Stimulated activated CD4-positive, alpha-beta T cell treated with anti-CD3 and anti-CD28 coated beads, Interleukin-1b, Interleukin-23, amount 100 ng/mL, for 24 hours (primary cell): ENCODE measurements around the gene GRIK4.
"Not testable (repeated sequence)": the region's sequence is repeated elsewhere in the genome, so short reads cannot be mapped to it uniquely, and the experiment has no call there.

Source experiments
- DNase-seq, 4 experiments: peaks; one replicate each; pipeline ENCODE4 v3.0.0-alpha.2; 2020; ENCODE audit warnings: low read depth in 4 of 4, low spot score in 1 of 4

Gene GRIK4

GRCh38 chr11:120599816-120600420, 88.4 kb downstream of the GRIK4 start:
- no peak for DNase-seq

DNA sequence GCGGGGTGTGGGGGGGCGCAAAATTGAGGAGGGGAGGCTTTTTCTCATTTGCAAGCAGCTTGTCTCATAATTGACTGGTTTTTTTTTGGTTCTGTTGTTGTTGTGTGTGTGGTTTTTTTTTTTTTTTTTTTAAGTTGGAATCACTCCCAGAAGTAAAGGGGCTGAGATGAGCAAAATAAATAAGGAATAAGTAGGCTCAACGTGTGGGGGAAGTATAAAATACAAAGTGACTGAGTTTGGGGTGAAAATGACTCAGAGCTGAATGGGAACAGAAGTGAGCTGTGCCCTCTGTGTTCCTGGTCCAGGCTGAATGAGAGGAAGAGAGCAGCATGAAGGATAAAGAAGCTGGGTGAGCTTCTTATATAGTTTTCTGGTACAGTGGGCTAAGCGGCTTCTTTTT, 90.0 kb downstream of the GRIK4 start:
- no peak for DNase-seq

DNA sequence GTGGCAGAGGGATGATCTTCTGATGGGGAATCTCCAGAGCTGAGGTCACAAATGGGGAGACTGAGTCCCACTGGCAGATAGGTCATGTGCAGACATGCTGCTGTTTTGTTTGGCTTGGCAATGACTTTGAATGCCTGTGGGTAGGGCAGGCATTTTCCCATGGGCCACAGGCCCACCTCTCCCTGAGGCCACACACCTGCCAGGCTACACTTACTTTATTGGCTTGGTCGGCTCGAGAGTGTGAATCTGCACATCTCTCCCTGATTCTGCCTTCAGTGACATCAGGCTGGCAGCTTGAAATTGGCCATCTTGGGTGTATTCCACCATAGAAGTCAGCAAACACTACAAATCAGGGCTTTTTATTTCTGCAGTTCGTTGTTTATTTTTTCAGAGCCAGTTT, 91.5 kb downstream of the GRIK4 start:
- DNase-seq: no peak

GRCh38 chr11:120605469-120605868, 93.9 kb downstream of the GRIK4 start:
- no peak for DNase-seq

- DNase-seq: no peak
These were observed 94.9 kb downstream of the GRIK4 start for GRCh38 chr11:120606211-120607010.

GRCh38 chr11:120608061-120608460, 96.5 kb downstream of the GRIK4 start:
- no peak for DNase-seq

DNA sequence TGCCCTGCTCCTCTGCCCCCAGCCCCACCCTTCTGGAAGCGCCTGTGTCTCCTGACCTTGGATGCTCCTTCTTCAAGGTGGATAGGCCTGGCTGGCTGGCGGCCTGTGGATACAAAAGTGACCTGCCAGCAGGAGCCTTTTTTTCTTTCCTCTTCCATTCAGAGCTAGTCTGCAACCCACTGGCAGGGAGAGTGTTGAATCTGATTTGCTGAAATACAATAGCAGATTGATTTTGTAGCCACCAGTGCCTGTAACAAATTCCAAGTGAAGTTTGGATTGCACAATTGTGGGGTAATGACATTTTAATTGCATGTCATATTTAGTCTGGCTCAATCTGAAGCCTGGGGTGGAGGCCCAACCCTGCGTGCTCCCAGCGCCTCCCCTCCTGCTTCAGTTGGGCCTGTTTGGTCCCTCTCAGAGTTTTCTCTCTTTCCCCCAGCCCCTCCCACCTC, 97.2 kb downstream of the GRIK4 start:
- no peak for DNase-seq

DNA sequence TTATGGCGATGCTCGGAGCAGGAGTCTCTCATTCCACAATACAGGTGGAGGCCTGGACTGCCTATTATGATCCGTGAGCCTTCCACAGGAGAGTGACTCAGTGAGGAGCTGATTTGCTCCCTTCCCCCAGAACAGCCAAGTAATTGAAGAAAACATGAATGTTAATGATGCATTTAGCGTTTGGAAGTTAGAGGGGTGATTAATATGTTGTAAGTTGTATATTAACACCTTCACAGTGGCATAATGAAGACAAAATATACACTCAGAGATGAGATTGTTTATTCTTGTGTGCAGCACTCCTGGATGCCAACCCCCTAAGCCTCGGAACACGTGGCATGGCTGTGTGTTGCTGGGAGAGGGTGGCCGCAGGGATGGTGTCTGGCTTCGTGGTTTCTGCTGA, 98.6 kb downstream of the GRIK4 start:
- DNase-seq: no peak

DNA sequence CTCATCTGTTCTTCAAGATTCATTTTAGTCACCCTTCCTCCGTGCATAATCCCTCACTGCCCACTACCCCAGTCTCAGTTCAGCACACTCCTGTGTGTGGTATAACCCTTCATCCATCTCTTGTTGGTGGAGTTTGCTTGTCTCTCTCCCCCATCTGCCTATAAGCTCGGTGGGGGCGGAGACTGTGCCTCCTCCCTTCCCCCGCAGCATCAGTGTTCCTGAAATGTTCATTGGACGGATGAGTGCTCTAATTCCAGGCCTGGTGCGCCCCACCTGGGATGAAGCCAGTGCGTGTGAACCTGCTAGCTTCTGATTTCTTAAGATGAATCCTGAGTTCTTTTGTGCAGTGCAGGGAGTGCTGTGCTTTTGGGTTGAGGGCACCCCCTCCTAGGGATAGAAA, 100.0 kb downstream of the GRIK4 start:
- DNase-seq: no peak

- no peak for DNase-seq
These were observed 101.1 kb downstream of the GRIK4 start for GRCh38 chr11:120612513-120613263.

DNA sequence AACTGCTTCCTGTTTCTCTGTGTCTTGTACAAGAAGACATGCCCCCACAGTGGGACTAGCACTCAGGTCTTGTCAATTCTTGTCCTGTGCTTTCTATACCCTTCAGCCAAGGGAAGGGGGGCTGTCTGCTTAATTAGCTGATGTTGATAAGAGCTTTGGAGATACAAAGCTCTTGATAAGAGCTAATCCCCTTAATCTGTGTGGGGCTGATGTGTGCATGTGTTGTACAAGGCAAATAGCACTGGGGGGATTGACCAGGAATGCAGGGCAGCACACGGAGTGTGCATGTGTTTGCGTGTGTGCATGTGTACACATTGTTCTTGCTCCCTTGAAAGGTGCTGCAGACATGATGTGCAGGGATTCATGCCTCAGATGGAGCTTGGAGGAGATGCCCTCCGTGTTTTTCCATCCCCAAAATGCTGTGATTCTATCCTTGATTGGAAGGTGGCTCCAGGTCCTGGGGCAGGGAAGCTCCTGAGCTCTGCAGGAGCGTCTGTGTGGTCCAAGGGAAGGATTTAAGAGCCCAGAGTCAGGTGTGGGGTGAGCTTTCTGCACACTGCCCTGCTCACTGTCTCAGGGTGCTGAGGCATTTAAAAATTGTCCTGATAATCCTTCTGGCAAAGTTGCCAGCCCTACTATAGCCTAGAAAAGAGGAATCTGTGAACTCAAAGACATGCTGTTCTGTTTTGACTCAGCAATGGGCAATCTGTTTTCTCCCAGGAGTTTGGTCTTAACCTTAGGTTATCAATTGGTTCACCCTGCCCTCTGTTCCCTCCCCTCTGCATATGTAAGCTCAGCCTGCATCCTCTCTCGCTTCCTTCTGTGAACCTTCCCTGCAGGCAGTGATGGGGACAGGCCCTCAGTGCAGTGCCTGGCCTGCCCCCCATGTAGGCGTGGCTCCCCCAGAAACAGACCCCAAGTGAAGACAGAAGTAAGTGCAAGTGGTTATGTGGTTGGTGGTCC, 102.0 kb downstream of the GRIK4 start:
- DNase-seq: no peak

- no peak for DNase-seq
These were observed 103.8 kb downstream of the GRIK4 start for GRCh38 chr11:120615391-120615790.

- no peak for DNase-seq
These were observed 106.9 kb downstream of the GRIK4 start for GRCh38 chr11:120618399-120618798.

DNA sequence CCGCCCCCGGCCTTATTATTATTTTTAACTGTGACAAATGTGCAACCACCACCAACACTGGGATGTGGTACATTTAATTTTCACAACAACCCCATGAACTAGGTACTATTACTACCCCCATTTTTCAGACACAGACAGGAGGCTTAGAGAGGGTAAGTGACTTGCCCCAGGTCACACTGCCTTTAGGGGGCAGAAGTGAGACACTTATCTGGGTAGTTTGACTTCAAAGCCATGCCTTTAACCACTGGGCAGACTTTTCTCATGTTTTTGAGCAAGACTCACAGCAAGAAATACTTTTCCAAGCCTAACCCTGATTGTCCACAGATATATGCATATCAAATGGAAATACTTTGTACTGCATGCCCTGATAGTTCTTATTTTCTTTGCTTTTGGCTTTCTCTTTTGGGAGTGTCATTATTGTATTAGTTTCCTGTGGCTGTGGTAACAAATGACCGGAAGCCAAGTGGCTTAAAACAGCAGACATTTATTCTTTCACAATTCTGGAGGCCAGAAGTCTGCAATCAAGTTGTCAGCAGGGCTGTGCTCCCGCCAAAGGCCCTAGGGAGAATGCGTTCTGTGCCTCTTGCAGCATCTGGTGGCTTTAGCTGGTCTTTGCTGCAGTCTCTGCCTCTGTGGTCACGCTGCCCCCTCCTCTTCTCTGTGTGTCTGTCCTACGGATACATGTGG, 110.8 kb downstream of the GRIK4 start:
- DNase-seq: no peak

DNA sequence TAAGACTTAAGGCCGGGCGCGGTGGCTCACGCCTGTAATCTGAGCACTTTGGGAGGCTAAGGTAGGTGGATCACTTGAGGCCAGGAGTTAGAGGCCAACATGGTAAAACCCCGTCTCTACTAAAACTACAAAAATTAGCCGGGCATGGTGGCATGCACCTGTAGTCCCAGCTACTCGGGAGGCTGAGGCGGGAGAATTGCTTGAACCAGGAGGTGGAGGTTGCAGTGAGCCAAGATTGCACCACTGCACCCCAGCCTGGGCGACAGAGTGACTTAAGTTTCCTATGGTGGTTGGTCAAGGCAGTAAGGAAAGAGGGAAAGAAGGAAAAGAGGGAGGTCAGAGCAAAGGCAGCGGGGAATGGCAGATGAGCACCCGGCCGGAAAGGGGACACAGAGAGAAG, 113.4 kb downstream of the GRIK4 start:
- DNase-seq: not testable (repeated sequence)

DNA sequence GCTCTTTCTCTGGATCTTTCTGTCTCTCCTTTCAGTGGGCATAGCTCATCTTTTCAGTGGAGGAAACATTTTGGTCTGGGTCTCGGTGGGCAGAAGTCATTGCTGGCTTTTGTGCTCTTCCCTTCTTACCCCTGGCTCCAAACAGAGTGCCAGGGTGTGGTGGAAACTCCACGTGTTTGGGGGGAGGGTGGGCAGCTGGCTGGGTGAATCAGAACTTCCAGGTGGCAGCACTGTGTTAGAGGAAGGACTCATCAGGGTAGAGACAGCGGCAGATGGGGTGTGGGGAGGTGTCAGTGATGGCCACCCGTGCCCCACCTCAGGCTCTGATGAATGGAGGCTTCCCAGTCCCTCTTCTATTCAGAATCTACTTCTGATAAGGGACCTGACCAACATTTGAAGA, 114.0 kb downstream of the GRIK4 start:
- DNase-seq: no peak

GRCh38 chr11:120626791-120627190, 115.2 kb downstream of the GRIK4 start:
- no peak for DNase-seq

DNA sequence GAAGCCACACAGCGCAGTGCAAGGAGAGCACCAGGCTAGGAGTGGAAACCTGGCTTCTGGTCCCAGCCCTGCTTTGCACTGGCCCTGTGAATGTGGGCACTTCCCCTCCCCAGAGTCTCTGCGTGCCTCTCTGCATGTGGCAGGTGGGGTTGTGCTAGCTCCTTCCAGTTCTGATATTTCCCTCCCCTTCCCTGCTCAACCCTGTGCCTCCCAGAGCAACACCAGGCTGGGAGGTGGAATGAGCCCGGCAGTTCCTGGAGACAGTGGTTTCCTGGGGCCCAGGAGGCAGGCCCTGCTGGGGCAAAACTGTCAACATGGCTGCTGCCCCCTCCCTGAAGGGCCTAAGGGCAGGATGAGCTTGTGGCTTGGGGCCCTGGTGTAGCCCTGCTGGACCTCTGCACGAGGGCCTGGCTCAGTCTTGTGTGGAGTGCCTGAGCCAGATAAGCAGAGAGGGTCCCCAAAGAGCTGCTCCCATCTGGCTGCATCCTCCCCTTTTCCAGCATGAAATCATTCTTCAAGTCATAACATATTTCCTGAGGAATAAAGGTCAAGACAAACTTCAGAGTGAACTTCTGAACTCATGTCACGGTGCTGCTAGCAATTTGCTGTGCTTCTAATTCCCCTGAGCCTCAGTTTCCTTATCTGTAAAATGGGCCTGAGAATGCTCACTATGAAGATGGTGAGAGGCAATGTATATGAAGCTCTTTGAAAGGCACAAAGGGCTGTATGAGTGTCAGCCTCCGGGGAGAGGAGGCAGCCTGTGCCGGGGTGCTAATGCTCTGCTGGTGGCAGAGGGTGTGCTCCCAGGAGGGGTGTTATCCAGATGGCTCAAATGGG, 116.0 kb downstream of the GRIK4 start:
- DNase-seq: no peak

- DNase-seq: no peak
These were observed 118.0 kb downstream of the GRIK4 start for GRCh38 chr11:120629407-120630080.
